Heart right ventricle (tissue), 16 donors: ENCODE results near the gene TRAPPC6A. TPM values are rescaled to one million over a fixed set of nuclear protein-coding genes. Genes with fewer than 3 reads are reported as not detected.

Experiments
- ATAC-seq, 8 donors: fragments of 200-7000 bp; cut with Tn5 transposase; one replicate each; pipeline ENCODE4 v1.9.1; 2020; ENCODE audit warnings: mild to moderate bottlenecking in 8 of 8, moderate library complexity in 8 of 8, moderate number of reproducible peaks in 1 of 8
- DNase-seq, 2 donors: peaks; one replicate each; pipeline ENCODE4 v3.0.0-alpha.2; 2020
- H3K27ac ChIP-seq, 10 donors: fragments of 200-600 bp; sonication (generic) in 2 of 10; one replicate each; pipeline versions ENCODE4 v1.5.0 to v1.8.0; 2020 to 2022; ENCODE audit warnings: mild to moderate bottlenecking in 3 of 10
- H3K27me3 ChIP-seq, 7 donors: fragments of 200-600 bp; one replicate each; pipeline ENCODE4 v1.8.0; 2021 to 2022; ENCODE audit warnings: mild to moderate bottlenecking in 2 of 7
- H3K36me3 ChIP-seq, 9 donors: fragments of 200-600 bp; sonication (generic) in 1 of 9; one replicate each; pipeline versions ENCODE4 v1.5.0 to v1.8.0; 2020 to 2022; ENCODE audit warnings: mild to moderate bottlenecking in 2 of 9
- H3K4me1 ChIP-seq, 9 donors: fragments of 200-600 bp; sonication (generic) in 1 of 9; one replicate each; pipeline versions ENCODE4 v1.5.0 to v1.8.0; 2020 to 2022; ENCODE audit warnings: mild to moderate bottlenecking in 4 of 9
- H3K4me3 ChIP-seq, 10 donors: fragments of 200-600 bp; sonication (generic) in 2 of 10; one replicate each; pipeline versions ENCODE4 v1.5.0 to v1.8.0; 2020 to 2022; ENCODE audit warnings: mild to moderate bottlenecking in 7 of 10, moderate library complexity in 2 of 10
- H3K9me3 ChIP-seq, 11 donors: fragments of 200-600 bp in 10 of 11; sonication (generic) in 2 of 11; one replicate each; pipeline versions ENCODE4 v1.5.0 to v1.8.0; 2013 to 2022; ENCODE audit warnings: mild to moderate bottlenecking in 2 of 11, control low read depth in 1 of 11, moderate library complexity in 1 of 11
- WGBS, 2 donors: extraction: QIAGEN DNeasy Blood & Tissue Kit; methylation state at CpG; one replicate each; pipeline ENCODE4 v1.1.7; 2013; ENCODE audit warnings: inconsistent platforms in 1 of 2; 5-methylcytosine and 5-hydroxymethylcytosine counted together
- intact Hi-C, 10 donors: fragments of 100-400 bp; cut with DNase I; formaldehyde crosslinking; loops; one replicate each; pipeline versions ENCODE4 v1.11.1 to v1.14.2; 2022
- polyA plus RNA-seq, 2 donors: library from polyadenylated mRNA; stranded (reverse); fragments of 200-250 nt; gene quantifications; one replicate each; pipeline ENCODE4 v1.2.3, GENCODE V29; 2013
- total RNA-seq, 10 donors: library from RNA; stranded (reverse); fragmentation: NEBNext Ultra II Directional in 3 of 10; extraction: Animal tissue kit (Norgen Biotek cat#: 25700) in 3 of 10; gene quantifications; one replicate each; pipeline versions ENCODE4 v1.2.1 to v1.2.4, GENCODE V29; 2021 to 2023
- TF ChIP-seq, protein P1 (sequence below), 9 donors: fragments of 200-600 bp; sonication (generic) in 2 of 9; IDR thresholded peaks; one replicate each; pipeline versions ENCODE4 v1.5.0 to v1.8.0; 2021 to 2022; ENCODE audit warnings: antibody characterized with exemption in 9 of 9, mild to moderate bottlenecking in 5 of 9, moderate library complexity in 1 of 9
- donor health status: Arrhythmogenic right ventricular cardiomyopathy.
- donor health status: ischemic (EF 13 %, LVEDD 7.1; RV severe dilation, severe dysfunction).
- donor health status: healthy with polysubstance abuse.
- donor health status: DM: no; HTN: yes; CAD: no.
- donor health status: DM: no; HTN: no; CAD: no.
- donor health status: ischemic (EF 25% LVEDD 6.9; RV normal size, moderate dysfunction).
- donor health status: ischemic (EF 25% LVEDD 5.7; RV mildly dilated, moderate dysfunction).
- donor health status: healthy.
- donor health status: DM: yes; HTN: yes; CAD: no.
- donor health status: Ischemic cardiomyopathy.
- donor health status: ischemic (EF 35%, LVEDD 5.7; RV mildly dilated, moderate dysfunction).
- donor health status: nonischemic (EF 11% LVEDD 7.7; RV severe dilation, severe dysfunction).
- donor health status: DM: yes; HTN: yes; CAD: no.
- donor health status: PGD.
- donor health status: ischemic (EF 29% LVEDD 5.4; RV normal size, mild dysfunction).
- donor health status: nonischemic (EF 23%, LVEDD 6.1; RV moderate dilation, normal function).

TRAPPC6A gene
- total and polyA plus RNA-seq, 12 donors, result 14.3 to 24.9 (median 16.8) TPM

- peaks cover 7 to 36% (median 20%) of the 10 kb centered on the region in 9 donors for H3K4me1 ChIP-seq
- H3K27me3 ChIP-seq, result peaks cover 0 to 39% (median 33%) of the 10 kb centered on the region in 7 donors
- intact Hi-C loops, result no loop called here
- H3K9me3 ChIP-seq, result no peaks in the 10 kb centered on the region
- H3K36me3 ChIP-seq, result no peaks in the 10 kb centered on the region
- 81 to 84% methylated on average over 18 of the region's 18 CpGs for WGBS, 2 donors
- H3K27ac ChIP-seq, result no peak overlapping the region
- ATAC-seq, result no peak
- no peak overlapping the region for H3K4me3 ChIP-seq
- TF ChIP-seq, protein P1, sequence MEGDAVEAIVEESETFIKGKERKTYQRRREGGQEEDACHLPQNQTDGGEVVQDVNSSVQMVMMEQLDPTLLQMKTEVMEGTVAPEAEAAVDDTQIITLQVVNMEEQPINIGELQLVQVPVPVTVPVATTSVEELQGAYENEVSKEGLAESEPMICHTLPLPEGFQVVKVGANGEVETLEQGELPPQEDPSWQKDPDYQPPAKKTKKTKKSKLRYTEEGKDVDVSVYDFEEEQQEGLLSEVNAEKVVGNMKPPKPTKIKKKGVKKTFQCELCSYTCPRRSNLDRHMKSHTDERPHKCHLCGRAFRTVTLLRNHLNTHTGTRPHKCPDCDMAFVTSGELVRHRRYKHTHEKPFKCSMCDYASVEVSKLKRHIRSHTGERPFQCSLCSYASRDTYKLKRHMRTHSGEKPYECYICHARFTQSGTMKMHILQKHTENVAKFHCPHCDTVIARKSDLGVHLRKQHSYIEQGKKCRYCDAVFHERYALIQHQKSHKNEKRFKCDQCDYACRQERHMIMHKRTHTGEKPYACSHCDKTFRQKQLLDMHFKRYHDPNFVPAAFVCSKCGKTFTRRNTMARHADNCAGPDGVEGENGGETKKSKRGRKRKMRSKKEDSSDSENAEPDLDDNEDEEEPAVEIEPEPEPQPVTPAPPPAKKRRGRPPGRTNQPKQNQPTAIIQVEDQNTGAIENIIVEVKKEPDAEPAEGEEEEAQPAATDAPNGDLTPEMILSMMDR (IDR thresholded peaks at IDR 0.05), result no peak
- no peak for DNase-seq
Measured at GRCh38 chr19:45162608-45163143, 15.4 kb downstream of the TRAPPC6A start.

DNA sequence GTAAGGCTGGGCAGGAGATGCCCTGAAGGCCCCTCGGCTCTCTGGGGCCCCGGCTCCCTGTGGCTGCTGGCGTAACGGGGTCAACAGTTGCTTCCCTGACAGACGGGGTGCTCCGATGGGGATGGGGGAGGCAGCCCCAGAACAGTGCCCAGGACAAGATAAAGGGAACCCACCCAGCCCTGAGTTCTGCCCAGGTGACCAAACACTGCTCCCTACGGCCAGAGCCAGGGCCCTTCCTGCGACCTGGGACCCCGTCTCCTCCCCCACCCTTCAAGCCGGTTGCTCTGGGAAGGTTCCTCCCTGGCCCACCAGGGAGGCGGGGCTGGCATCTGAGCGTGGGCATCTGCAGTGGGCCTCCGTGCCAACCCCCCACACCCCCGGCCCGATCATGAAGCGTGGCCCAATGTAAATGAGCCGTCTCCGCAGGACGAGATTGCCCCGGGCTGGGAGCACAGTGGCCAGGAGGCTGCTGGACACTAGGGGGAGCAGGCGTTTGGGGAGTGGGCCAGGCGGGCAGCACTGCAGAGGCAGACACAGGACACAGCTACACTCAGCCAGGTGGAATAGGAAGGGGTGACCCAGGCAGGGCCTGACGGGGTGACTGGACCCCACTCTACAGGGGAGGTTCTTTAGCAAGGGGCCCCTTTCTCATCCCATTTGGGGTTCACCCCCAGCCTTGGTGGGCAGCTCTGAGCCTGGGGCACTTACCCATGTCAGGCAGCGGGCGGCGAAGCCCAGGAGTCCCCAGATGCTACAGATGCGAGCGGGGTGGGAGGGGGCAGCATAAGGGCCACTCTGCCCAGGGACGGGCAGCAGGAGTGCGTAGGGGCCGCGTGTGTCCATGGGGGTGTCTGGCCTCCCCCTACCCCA is 16.1 kb downstream of the TRAPPC6A start:
- H3K4me1 ChIP-seq, result peaks cover 7 to 30% (median 20%) of the 10 kb centered on the region in 9 donors
- ATAC-seq, result peak in 5 of 8 donors; percentile 21 to 45 (median 27)
- peaks cover 0 to 40% (median 33%) of the 10 kb centered on the region in 7 donors for H3K27me3 ChIP-seq
- no peaks in the 10 kb centered on the region for H3K9me3 ChIP-seq
- no peak overlapping the region for H3K27ac ChIP-seq
- WGBS, 2 donors, result 37 to 47% methylated on average over 32 of the region's 32 CpGs
- TF ChIP-seq, protein P1 (IDR thresholded peaks at IDR 0.05), result peak in 8 of 9 donors; percentile 18 to 56 (median 46)
- peak in 1 of 2 donors; percentile 22 for DNase-seq
- no peaks in the 10 kb centered on the region for H3K36me3 ChIP-seq
- intact Hi-C loops, result no loop called here
- no peak overlapping the region for H3K4me3 ChIP-seq

GRCh38 chr19:45160870-45161737 is 16.9 kb downstream of the TRAPPC6A start, which contains the start of gene NKPD1:
Gene NKPD1 (minus strand): TSS chr19:45160982. CDS start chr19:45160150, 832 bp downstream.
- no peaks in the 10 kb centered on the region for H3K9me3 ChIP-seq
- whole genome bisulfite sequencing, 2 donors, result 56 to 57% methylated on average over 29 of the region's 29 CpGs
- TF ChIP-seq, protein P1 (IDR thresholded peaks at IDR 0.05), result no peak
- no peak for DNase-seq
- H3K4me3 ChIP-seq, result no peak within 1 kb of the TSS
- no peak within 1 kb of the TSS for H3K27ac ChIP-seq
- ATAC-seq, result no peak
- intact Hi-C loops, result no loop called here
- H3K36me3 ChIP-seq, result no peaks in the 10 kb centered on the region
- peaks cover 0 to 43% (median 33%) of the 10 kb centered on the region in 7 donors for H3K27me3 ChIP-seq
- peaks cover 7 to 23% (median 14%) of the 10 kb centered on the region in 9 donors for H3K4me1 ChIP-seq

GRCh38 chr19:45159971-45160324 is 18.1 kb downstream of the TRAPPC6A start:
- Histone ChIP-seq H3K4me3 (no peak overlapping the region), H3K27ac (no peak overlapping the region), H3K27me3 (peaks cover 0 to 54% (median 33%) of the 10 kb centered on the region in 7 donors), H3K36me3 (no peaks in the 10 kb centered on the region), H3K4me1 (peaks cover 7 to 16% (median 10%) of the 10 kb centered on the region in 9 donors), H3K9me3 (no peaks in the 10 kb centered on the region)
- DNase-seq (no peak), ATAC-seq (no peak)
- intact Hi-C loops, result no loop called here
- WGBS, 2 donors, result 79 to 88% methylated on average over 10 of the region's 10 CpGs
- TF ChIP-seq, protein P1 (IDR thresholded peaks at IDR 0.05), result no peak
